ENCODE results near the gene LAX1.

GRCh38 chr1:203742436-203742835 is 22.5 kb upstream of the LAX1 start:
- TF ChIP-seq EZH2 (IDR thresholded peaks at IDR 0.05; ENCODE audit: insufficient read depth, poor library complexity, severe bottlenecking) (no peak), EZH2phosphoT487 (IDR thresholded peaks at IDR 0.05; ENCODE audit: insufficient read depth, low read depth) (no peak)
